ENCODE data around the gene PARVB. TPM values are rescaled to one million over a fixed set of nuclear protein-coding genes. Genes with fewer than 3 reads are reported as not detected.

PARVB gene
- total and polyA plus RNA-seq, 2 of the 8 experiments (the other 6 are each of a cell fraction or from before 2014, with no cell fraction given) = 14.5 to 18.6 TPM

- H2BK5ac ChIP-seq (ENCODE audit: low read depth, low read length) = no peak overlapping the region
- FAIRE-seq = no peak
- DNase-seq (ENCODE audit: low read depth in 1 of 2, low spot score in 2 of 2) = no peak
- no peak overlapping the region for H2AK5ac ChIP-seq (ENCODE audit: low read depth, low read length)
- no peak overlapping the region for H3K18ac ChIP-seq (ENCODE audit: extremely low read depth, low read length)
- H3K56ac ChIP-seq (replicated peaks; ENCODE audit: insufficient read length, low read depth, low read length) = no peak overlapping the region
- no peak overlapping the region for H2BK15ac ChIP-seq (ENCODE audit: low read length)
- H3K9me3 ChIP-seq (ENCODE audit: insufficient read depth in 2 of 2, low read depth in 1 of 2, low read length in 1 of 2) = 0 out of 4 replicates have a peak, but pooled peaks cover 0 to 6% of the 10 kb centered on the region in 2 experiments
- H3K27ac ChIP-seq (ENCODE audit: low read depth, low read length) = no peak overlapping the region
- no peak overlapping the region for H3K4me2 ChIP-seq (ENCODE audit: insufficient read depth in 1 of 2, low read depth in 2 of 2, low read length in 2 of 2)
- H3K4me1 ChIP-seq (replicated peaks in 1 of 4; ENCODE audit: control insufficient read depth in 3 of 4, insufficient read depth in 4 of 4, low read length in 3 of 4) = no peaks in the 10 kb centered on the region
- H4K91ac ChIP-seq (replicated peaks; ENCODE audit: insufficient read length, low read length) = no peak overlapping the region
- peaks cover 0 to 2% of the 10 kb centered on the region in 2 experiments for H4K20me1 ChIP-seq (replicated peaks in 1 of 2; ENCODE audit: control insufficient read depth in 1 of 2, insufficient read depth in 2 of 2, low read length in 2 of 2)
- no peak overlapping the region for H4K8ac ChIP-seq (ENCODE audit: extremely low read depth, insufficient read depth, low read length)
- H3K4me3 ChIP-seq (ENCODE audit: extremely low read depth in 1 of 4, insufficient read depth in 2 of 4, low read depth in 3 of 4, low read length in 4 of 4) = no peak overlapping the region
- no peak overlapping the region for H2BK20ac ChIP-seq (ENCODE audit: low read length)
- no peaks in the 10 kb centered on the region for H3K23me2 ChIP-seq (ENCODE audit: low read depth, low read length)
- ChIA-PET POLR2A (ENCODE audit: partially characterized antibody) (interaction anchor here (0.7 kb wide), 1 partner anchor 317 kb away, joined by 3 read pairs; no protein-coding TSS in a partner anchor), CTCF (ENCODE audit: partially characterized antibody) (interaction anchor here (0.6 to 6.6 kb wide), 6 partner anchors 12 to 636 kb away, joined by 3 to 43 read pairs (median 8); no protein-coding TSS in a partner anchor)
- no peak overlapping the region for H4K5ac ChIP-seq (ENCODE audit: insufficient read length, low read depth, low read length)
- H2AFZ ChIP-seq (ENCODE audit: low read length) = no peak overlapping the region
- no peak overlapping the region for H3K4ac ChIP-seq (replicated peaks; ENCODE audit: insufficient read length, low read depth, low read length)
- H2BK12ac ChIP-seq (ENCODE audit: low read depth, low read length) = no peak overlapping the region
- no peak overlapping the region for H3K14ac ChIP-seq (ENCODE audit: insufficient read length)
- H3K27me3 ChIP-seq (replicated peaks in 1 of 4; ENCODE audit: control insufficient read depth in 3 of 4, extremely low read depth in 1 of 4, insufficient read depth in 3 of 4, low read length in 3 of 4) = no peaks in the 10 kb centered on the region; a peak in 1 of 7 replicates
- no peak overlapping the region for H3K9ac ChIP-seq (replicated peaks in 1 of 4; ENCODE audit: extremely low read depth in 1 of 4, low read depth in 3 of 4, low read length in 3 of 4)
- no peaks in the 10 kb centered on the region for H3K36me3 ChIP-seq (ENCODE audit: control insufficient read depth in 2 of 4, insufficient read depth in 4 of 4, low read length in 3 of 4)
- H2BK120ac ChIP-seq (replicated peaks; ENCODE audit: low read depth, low read length) = no peak overlapping the region
- no peaks in the 10 kb centered on the region for H3K79me1 ChIP-seq (ENCODE audit: low read depth, low read length)
- H3K23ac ChIP-seq (ENCODE audit: insufficient read length) = no peak overlapping the region
- H3K79me2 ChIP-seq (ENCODE audit: control insufficient read depth in 1 of 2, insufficient read depth in 2 of 2, low read length in 2 of 2) = no peaks in the 10 kb centered on the region
- WGBS, 2 experiments (ENCODE audit: extremely low coverage in 1 of 2, insufficient coverage in 1 of 2, insufficient read length in 1 of 2, insufficient replicate concordance in 2 of 2, low coverage in 1 of 2, low lambda C conversion rate in 2 of 2, missing lambda C conversion rate in 1 of 2) = 86% methylated on average over 4 of the region's 4 CpGs; no CpG with 5 or more reads in 1 of the 2 experiments
- no peak for TF ChIP-seq POLR2AphosphoS5 (IDR thresholded peaks at IDR 0.05; ENCODE audit: low read depth, low read length)
- TF ChIP-seq ASH2L (IDR thresholded peaks at IDR 0.05; ENCODE audit: low read length) = no peak
- TF ChIP-seq SP4 (IDR thresholded peaks at IDR 0.05; ENCODE audit: low read length) = no peak
- no peak for TF ChIP-seq CEBPB (IDR thresholded peaks at IDR 0.05; ENCODE audit: low read depth, low read length)
- TF ChIP-seq RNF2 (IDR thresholded peaks at IDR 0.05; ENCODE audit: borderline replicate concordance, low read depth, low read length, missing control alignments, poor library complexity, severe bottlenecking) = no peak
- TF ChIP-seq TEAD4 (IDR thresholded peaks at IDR 0.05; ENCODE audit: low read depth, low read length) = no peak
- TF ChIP-seq SRF (IDR thresholded peaks at IDR 0.05; ENCODE audit: low read depth, low read length) = no peak
- no peak for TF ChIP-seq NRF1 (IDR thresholded peaks at IDR 0.05; ENCODE audit: low read depth, low read length)
- no peak for TF ChIP-seq HDAC2 (IDR thresholded peaks at IDR 0.05; ENCODE audit: borderline replicate concordance in 1 of 2, low read depth in 2 of 2, low read length in 2 of 2)
- no peak for TF ChIP-seq PHF8 (conservative IDR thresholded peaks at IDR 0.05; ENCODE audit: low read depth, low read length)
- TF ChIP-seq SIN3A (conservative IDR thresholded peaks at IDR 0.05 in 1 of 2, IDR thresholded peaks at IDR 0.05 in 1 of 2; ENCODE audit: low read depth in 1 of 2, low read length in 2 of 2) = no peak
- TF ChIP-seq SUZ12 (IDR thresholded peaks at IDR 0.05; ENCODE audit: low read length) = no peak
- no peak for TF ChIP-seq RAD21 (IDR thresholded peaks at IDR 0.05 in 1 of 2, conservative IDR thresholded peaks at IDR 0.05 in 1 of 2; ENCODE audit: low read depth in 2 of 2, low read length in 2 of 2)
- no peak for TF ChIP-seq TBP (IDR thresholded peaks at IDR 0.05; ENCODE audit: low read depth, low read length)
Measured at GRCh38 chr22:44005524-44005923, 18.6 kb upstream of the PARVB start.
